Epithelial cell of esophagus (primary cell): ENCODE data around the gene GPHA2.

Experiments
- DNase-seq: peaks from one replicate; pipeline ENCODE4 v3.0.0; 2010; ENCODE audit warnings: low read depth
- H3K4me3 ChIP-seq: 2 replicates; pipeline ENCODE4 v1.5.1; 2011; ENCODE audit warnings: mild to moderate bottlenecking, low read length, control low read depth
- CTCF ChIP-seq: IDR thresholded peaks from 2 replicates; pipeline ENCODE4 v1.5.1; 2011; ENCODE audit warnings: low read depth, mild to moderate bottlenecking, low read length, control low read depth, inconsistent platforms; ENCODE audit not compliant: insufficient read depth; ENCODE audit errors: missing control alignments

The GPHA2 gene

GRCh38 chr11:64892411-64892831, 43.3 kb downstream of the GPHA2 start:
- DNase-seq: no peak
- TF ChIP-seq CTCF: no peak

GRCh38 chr11:64891880-64892279, 43.8 kb downstream of the GPHA2 start:
- H3K4me3 ChIP-seq: no peak overlapping the region
- no peak for TF ChIP-seq CTCF
- DNase-seq: no peak

More at GRCh38 chr11:64892411-64892831, 43.3 kb downstream of the GPHA2 start:
- no peak overlapping the region for H3K4me3 ChIP-seq

GRCh38 chr11:64891215-64891848, 44.4 kb downstream of the GPHA2 start:
- no peak overlapping the region for H3K4me3 ChIP-seq
- DNase-seq: no peak
- no peak for TF ChIP-seq CTCF

DNA sequence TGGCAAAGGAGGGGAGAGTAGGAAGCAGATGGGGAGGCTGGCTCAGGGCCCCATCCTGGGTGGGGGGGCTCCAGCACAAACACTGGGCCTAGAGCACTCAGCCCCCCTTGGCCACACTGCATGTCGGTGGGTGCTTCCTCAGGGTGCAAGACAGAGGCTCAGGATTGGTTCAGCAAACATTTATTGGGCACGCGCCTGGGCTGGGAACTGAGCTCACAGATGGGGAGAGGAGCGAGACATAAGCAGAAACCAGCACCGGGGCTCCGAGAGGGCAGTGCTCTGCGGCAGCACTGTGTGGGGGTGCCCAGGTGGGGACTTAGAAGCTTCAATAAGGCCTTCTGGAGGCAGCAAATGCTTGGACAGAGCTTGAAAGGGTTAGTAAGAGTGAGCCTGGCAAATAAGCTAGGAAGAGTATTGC, 45.2 kb downstream of the GPHA2 start:
- no peak overlapping the region for H3K4me3 ChIP-seq
- DNase-seq: no peak
- no peak for TF ChIP-seq CTCF

- no peak overlapping the region for H3K4me3 ChIP-seq
- DNase-seq: no peak
- TF ChIP-seq CTCF: no peak
Observed at GRCh38 chr11:64888729-64889511, 46.8 kb downstream of the GPHA2 start.

GRCh38 chr11:64888406-64888728, 47.3 kb downstream of the GPHA2 start:
- H3K4me3 ChIP-seq: no peak overlapping the region
- TF ChIP-seq CTCF: no peak
- no peak for DNase-seq
